GM21528 (cell line): ENCODE results near the gene NINJ1.

ENCODE experiments used
- ATAC-seq: cut with Tn5 transposase; IDR thresholded peaks from one replicate; pipeline ENCODE4 v1.9.1; 2021; ENCODE audit warnings: mild to moderate bottlenecking, moderate library complexity; ENCODE audit not compliant: unreplicated experiment, low FRiP score

Gene NINJ1

GRCh38 chr9:93091056-93091452 is 43.0 kb downstream of the NINJ1 start:
- ATAC-seq, result no peak

DNA sequence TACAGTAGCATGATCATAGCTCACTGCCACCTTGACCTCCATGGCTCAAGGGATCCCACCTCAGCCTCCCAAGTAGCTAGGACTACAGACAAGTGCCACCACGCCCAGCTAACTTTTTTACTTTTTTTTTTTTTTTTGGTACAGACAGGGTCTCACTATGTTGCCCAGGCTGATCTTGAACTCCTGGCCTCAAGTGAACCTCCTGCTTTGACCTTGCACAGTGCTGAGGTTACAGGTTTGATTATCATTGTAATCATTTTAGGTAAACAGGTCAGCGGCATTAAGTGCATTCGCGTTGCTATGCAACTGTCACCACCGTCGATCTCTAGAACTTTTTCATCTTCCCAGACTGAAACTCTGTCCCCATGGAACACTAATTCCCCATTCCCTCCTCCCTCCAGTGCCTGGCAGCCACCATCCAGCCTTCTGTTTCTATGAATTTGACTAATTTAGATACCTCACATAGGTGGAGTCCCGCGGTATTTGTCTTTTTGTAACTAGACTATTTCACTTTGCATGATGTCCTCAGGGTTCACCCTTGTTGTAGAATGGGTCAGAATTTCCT is 43.9 kb downstream of the NINJ1 start:
- no peak for ATAC-seq

DNA sequence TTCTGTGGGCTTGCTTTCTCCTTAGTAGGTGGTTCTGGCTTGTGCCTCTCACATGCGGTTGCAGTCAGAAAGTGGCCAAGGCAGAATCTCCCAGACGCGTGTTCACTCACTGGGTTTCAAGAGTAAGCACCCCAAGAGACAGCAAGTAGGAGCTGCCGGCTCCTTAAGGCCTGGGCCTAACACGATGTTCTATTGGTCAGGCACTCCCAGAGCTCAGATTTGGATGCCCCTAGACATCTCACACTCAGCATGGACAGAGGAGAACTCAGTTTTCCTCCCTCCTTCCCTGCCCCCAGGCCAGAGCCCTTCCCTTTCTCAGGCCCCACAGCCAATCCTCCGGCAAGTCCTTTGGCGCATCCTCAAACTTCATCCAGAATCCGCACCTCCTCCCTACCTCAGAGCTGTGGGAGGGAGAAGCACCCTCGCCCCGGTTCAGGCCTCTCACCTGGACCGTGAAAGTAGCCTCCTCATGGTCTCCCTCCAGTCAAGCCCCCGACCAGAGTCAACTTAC is 44.5 kb downstream of the NINJ1 start:
- no peak for ATAC-seq

DNA sequence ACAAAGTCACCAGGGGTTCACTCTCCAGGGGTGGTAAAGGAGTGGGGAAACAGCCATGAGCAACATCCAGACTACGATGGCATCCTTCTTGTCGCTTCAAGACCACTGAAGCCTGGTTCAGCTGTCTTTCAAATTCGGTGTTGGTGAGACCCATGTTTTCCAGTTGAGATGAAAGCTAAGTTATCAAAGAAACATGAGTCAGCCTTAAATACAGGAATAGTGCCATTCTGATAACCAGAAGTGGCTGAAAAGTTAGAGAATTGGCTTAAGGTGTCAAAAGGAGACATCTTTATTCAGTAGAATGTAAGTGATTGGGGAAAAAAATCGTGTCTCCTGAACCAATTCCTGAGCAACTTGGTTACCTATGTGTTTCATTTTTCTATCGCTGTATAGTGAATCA is 45.0 kb downstream of the NINJ1 start:
- ATAC-seq, result no peak

- ATAC-seq, result no peak
Measured at GRCh38 chr9:93088656-93089015, 45.4 kb downstream of the NINJ1 start.

- no peak for ATAC-seq
Measured at GRCh38 chr9:93087971-93088655, 45.9 kb downstream of the NINJ1 start.

DNA sequence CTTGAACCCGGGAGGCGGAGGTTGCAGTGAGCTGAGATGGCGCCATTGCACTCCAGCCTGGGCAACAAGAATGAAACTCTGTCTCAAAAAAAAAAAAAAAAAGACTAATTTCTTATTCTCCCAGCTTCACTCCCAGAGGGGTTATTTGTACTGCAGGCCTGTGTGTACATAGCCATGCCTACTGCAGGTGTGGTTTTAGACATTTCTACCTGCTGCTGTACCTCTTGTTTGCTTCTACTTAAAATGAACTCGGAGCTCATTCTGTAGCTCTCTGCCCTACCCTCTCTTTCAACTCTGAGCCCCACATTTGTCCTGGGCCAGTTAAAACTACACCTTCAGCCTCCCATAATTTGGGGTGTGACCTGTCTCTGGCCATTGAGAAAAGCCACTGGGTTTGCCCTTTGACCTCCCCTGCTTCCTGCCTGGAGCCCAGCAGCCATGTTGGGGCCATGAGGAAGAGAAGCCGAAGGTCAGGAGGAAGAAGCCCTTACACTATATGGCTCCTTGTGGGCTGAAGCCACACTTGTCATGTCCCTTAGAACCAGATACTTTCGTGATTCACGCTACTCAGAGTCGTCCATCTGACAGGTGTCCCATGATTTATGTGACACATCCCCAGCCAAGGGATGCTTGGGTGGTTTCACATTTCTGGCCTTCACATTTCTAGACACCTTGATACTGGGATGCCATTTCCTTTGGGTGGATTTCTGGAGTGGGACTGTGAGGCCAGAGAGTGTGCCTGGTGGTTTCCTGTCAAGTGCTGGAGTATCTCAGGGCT is 47.4 kb downstream of the NINJ1 start:
- no peak for ATAC-seq

DNA sequence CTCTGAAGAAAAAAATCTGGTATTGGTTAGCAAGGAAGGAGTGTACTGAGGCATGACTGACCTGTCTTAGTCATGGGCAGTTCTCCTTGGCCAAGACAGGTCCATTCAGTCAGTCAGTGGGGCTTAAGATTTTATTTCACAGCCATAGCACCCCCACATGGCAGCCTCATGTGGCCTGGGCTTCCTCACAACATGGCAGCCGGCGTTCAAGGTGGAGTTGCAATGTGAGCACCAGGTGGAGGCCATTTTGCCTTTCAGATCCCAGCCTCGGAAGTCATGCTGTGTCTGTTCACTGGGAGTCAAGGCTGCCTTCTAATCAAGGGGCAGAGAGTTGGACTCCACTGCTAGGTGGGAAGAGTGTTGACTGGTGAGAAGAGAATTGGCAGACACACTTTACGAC is 48.4 kb downstream of the NINJ1 start:
- no peak for ATAC-seq

GRCh38 chr9:93084471-93084881 is 49.6 kb downstream of the NINJ1 start:
- no peak for ATAC-seq

- ATAC-seq, result no peak
Measured at GRCh38 chr9:93083592-93084470, 50.2 kb downstream of the NINJ1 start.

GRCh38 chr9:93082841-93083411 is 51.1 kb downstream of the NINJ1 start:
- no peak for ATAC-seq

DNA sequence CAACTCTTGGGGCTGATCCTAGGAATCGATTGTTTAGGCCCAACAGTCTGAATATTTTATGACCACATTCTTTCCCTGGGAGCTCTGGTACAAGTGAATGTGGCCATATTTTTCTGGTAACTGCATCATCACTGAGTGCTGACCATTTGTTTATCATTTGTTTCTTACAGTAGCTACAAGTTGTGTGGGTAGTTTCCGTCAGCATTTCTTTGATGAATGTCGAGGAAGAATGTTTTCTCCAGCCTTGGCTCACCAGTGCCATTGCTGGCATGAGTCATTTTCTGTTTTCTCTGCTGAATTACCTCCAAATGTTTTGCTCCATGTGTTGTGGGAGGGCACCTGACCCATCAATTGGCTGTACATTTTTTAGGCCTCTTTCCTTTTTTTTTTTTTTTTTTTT is 52.1 kb downstream of the NINJ1 start:
- no peak for ATAC-seq

- ATAC-seq, result no peak
Measured at GRCh38 chr9:93081081-93081529, 52.9 kb downstream of the NINJ1 start.

DNA sequence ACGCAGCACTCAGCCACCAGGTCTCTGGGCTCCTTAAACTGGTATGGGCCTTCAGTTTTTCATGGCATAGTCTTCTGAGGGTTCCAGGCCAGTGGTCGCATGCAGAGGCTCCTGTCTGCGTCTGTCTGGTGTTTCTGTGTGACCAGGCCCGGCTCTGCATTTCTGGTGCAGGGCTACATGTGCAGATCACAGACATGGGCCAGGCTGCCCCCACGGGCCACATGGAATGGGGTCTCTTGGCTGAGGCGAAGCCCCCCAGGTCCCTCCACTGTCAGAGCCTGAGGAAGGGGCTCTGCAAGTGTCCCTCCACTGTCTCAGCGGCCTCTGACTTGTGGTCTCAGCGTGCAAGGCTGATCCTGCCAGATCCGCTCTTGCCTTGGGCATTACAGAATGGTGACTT is 53.6 kb downstream of the NINJ1 start:
- no peak for ATAC-seq

DNA sequence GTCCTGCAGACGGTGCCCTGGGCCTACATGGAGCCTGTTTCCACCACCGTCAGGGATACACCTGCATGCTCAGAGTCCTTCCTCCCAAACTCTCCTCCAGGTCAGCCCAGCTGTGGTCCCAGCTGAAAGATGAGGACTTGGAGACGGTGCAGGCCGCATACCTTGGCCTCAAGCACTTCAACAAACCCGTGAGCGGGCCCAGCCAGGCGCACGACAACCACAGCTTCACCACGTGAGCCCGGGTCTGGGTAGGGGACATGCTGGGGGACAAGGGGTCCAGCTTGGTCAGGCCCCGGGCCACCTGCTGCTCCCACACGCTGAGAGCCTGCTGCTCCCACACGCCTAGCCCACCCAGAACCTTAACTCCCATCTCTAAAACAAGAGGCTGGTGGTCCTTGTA is 54.7 kb downstream of the NINJ1 start:
- ATAC-seq, result no peak

DNA sequence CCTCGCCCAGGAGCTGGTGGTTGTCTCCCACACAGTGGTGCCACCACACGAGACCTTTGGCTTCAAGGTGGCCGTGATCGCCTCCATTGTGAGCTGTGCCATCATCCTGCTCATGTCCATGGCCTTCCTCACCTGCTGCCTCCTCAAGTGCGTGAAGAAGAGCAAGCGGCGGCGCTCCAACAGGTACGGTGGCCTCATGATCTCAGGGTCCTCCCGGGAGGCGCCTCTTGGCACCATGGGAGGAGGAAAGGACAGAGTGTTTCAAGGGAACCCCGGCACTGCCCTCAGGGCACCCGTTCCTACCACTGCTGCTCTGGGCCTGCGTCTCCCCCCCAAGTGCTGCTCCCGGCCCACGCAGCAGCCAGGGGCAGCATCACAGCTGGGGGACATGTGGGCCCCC is 56.2 kb downstream of the NINJ1 start:
- ATAC-seq, result no peak

GRCh38 chr9:93077367-93077766 is 56.7 kb downstream of the NINJ1 start:
- no peak for ATAC-seq

DNA sequence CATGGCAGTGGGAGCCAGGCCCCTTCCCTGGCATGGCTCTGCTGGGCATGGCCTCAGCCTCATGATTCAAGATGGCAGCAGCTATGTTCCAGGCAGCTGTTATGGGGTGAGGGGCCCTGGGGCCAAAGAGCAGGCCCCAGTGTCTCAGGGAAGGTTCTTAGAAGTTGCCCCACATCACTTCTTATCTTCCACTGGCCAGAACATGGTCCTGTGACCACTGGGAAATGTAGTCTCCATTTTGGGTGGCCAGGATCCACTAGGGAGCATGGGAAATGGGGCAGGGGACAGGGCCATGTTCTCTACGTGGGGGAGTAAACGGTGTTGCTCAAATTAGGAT is 57.3 kb downstream of the NINJ1 start:
- no peak for ATAC-seq

GRCh38 chr9:93076101-93076791 is 57.8 kb downstream of the NINJ1 start:
- ATAC-seq, result no peak

DNA sequence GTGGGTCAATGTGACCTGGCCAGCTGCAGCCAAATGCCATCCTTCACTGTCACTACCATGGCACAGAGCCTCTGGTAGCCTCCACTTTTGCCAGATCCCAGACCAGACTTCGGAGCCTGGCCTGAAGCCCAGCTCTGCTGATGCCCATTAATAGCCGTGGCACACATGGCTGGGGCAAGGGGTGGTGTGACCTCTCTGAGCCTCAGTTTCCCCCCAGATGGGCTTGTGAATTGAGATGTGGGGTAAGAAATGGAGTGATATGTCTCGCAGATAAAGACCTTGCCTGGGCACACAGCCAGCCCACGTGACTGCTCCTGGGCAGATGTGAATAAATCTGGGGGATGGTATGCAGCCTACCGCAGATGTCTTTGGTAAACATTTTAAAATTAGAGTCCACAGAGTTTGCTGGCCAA is 61.7 kb downstream of the NINJ1 start:
- ATAC-seq, result no peak
